Panc1 (cell line): Measurements from ENCODE around the gene FZD1. TPM values are rescaled to one million over a fixed set of nuclear protein-coding genes. Genes with fewer than 3 reads are reported as not detected.
A peak's percentile ranks its signal among the peaks of the same experiment; 100 is the strongest.

Source experiments
- ATAC-seq: fragments of 200-7000 bp; cut with Tn5 transposase; 2 replicates; pipeline ENCODE4 v1.9.1; 2020; ENCODE audit warnings: mild to moderate bottlenecking, moderate library complexity
- BruUV-seq: library from RNA; stranded (reverse); fragments of 400-500 nt; replicated peaks from 2 replicates; lab custom pipeline; 2021; lab: Mats Ljungman, UMichigan
- CTCF ChIA-PET: fragments of 300-600 bp; sonication (Branson Sonifier 250); formaldehyde crosslinking; loops from one replicate; lab custom pipeline; 2022; ENCODE audit warnings: antibody characterized with exemption; lab: Charles Lee
- POLR2A ChIA-PET: fragments of 300-600 bp; sonication (Branson Sonifier 250); formaldehyde crosslinking; loops from one replicate; lab custom pipeline; 2022; ENCODE audit warnings: antibody characterized with exemption; lab: Charles Lee
- DNase-seq: peaks from one replicate; pipeline ENCODE4 v3.0.0-alpha.2; 2010; ENCODE audit warnings: low read depth, low spot score
- H3K27ac ChIP-seq: 2 replicates; pipeline ENCODE4 v1.5.1; 2011; ENCODE audit warnings: mild to moderate bottlenecking, low read length, inconsistent platforms
- H3K27me3 ChIP-seq: fragments of 200-500 bp; sonication (Bioruptor generic); 2 replicates; pipeline ENCODE4 v1.6.0; 2014; ENCODE audit warnings: low read length, inconsistent platforms; ENCODE audit not compliant: control insufficient read depth, insufficient read depth
- H3K36me3 ChIP-seq: fragments of 200-500 bp; sonication (Bioruptor generic); 2 replicates; pipeline ENCODE4 v1.5.1; 2014; ENCODE audit warnings: inconsistent platforms, mild to moderate bottlenecking, low read length, moderate library complexity; ENCODE audit not compliant: control insufficient read depth, insufficient read depth
- H3K4me1 ChIP-seq: 2 replicates; pipeline ENCODE4 v1.5.1; 2011; ENCODE audit warnings: inconsistent platforms, mild to moderate bottlenecking, low read length, moderate library complexity; ENCODE audit not compliant: control insufficient read depth, insufficient read depth
- H3K4me3 ChIP-seq, 2 experiments: 2 replicates each; pipeline ENCODE4 v1.5.1; 2011 to 2012; ENCODE audit warnings: low read depth in 2 of 2, low read length in 2 of 2, mild to moderate bottlenecking in 2 of 2, inconsistent platforms in 1 of 2, moderate library complexity in 1 of 2
- H3K9me3 ChIP-seq: fragments of 200-500 bp; sonication (Bioruptor generic); 2 replicates; pipeline ENCODE4 v1.5.1; 2014; ENCODE audit warnings: low read depth, mild to moderate bottlenecking, inconsistent platforms, low read length, moderate library complexity; ENCODE audit not compliant: control insufficient read depth, insufficient read depth
- POLR2AphosphoS5 ChIP-seq: IDR thresholded peaks from 2 replicates; pipeline ENCODE4 v1.6.1; 2012; ENCODE audit warnings: mild to moderate bottlenecking, low read depth, low read length, moderate library complexity
- SIN3A ChIP-seq: IDR thresholded peaks from 2 replicates; pipeline ENCODE4 v1.6.1; 2012; ENCODE audit warnings: low read depth, mild to moderate bottlenecking, low read length, moderate library complexity, borderline replicate concordance; ENCODE audit not compliant: insufficient read depth
- TCF7L2 ChIP-seq: IDR thresholded peaks from 2 replicates; pipeline ENCODE4 v1.6.1; 2011; ENCODE audit warnings: mild to moderate bottlenecking, low read depth, low read length, inconsistent platforms
- in situ Hi-C: cut with HindIII; loops from 2 replicates; pipeline ENCODE4 v1.10.0; 2016; ENCODE audit warnings: low sequenced_read_pairs, low pct_unique_long_range_greater_than_20kb
- intact Hi-C: fragments of 100-400 bp; cut with micrococcal nuclease; formaldehyde crosslinking; loops from one replicate; pipeline ENCODE4 v1.10.0; 2022; ENCODE audit not compliant: unreplicated experiment
- total RNA-seq: library from RNA; stranded (reverse); gene quantifications from one replicate; pipeline ENCODE4 v1.2.1, GENCODE V29; 2021; ENCODE audit not compliant: unreplicated experiment
- TF ChIP-seq, protein P1 (sequence below): fragments of 450-650 bp; IDR thresholded peaks from 2 replicates; pipeline ENCODE4 v1.5.1; 2017; ENCODE audit warnings: mild to moderate bottlenecking
- TF ChIP-seq, protein P2 (sequence below), 2 experiments: IDR thresholded peaks; 2 replicates each; pipeline ENCODE4 v1.6.1; 2011 to 2012; ENCODE audit warnings: low read depth in 2 of 2, control low read depth in 1 of 2, low read length in 1 of 2, mild to moderate bottlenecking in 1 of 2, moderate library complexity in 1 of 2; ENCODE audit not compliant: insufficient read depth in 1 of 2

FZD1 gene
- total RNA-seq, 1 experiment from 2014 or later: 1.8 TPM

DNA sequence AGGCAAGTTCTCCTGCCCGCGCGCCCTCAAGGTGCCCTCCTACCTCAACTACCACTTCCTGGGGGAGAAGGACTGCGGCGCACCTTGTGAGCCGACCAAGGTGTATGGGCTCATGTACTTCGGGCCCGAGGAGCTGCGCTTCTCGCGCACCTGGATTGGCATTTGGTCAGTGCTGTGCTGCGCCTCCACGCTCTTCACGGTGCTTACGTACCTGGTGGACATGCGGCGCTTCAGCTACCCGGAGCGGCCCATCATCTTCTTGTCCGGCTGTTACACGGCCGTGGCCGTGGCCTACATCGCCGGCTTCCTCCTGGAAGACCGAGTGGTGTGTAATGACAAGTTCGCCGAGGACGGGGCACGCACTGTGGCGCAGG lies 1.4 kb downstream of the FZD1 start:
- no peak overlapping the region for H3K27ac ChIP-seq
- H3K4me3 ChIP-seq: peak overlapping the region; percentile 64 to 85
- H3K9me3 ChIP-seq: no peaks in the 10 kb centered on the region
- no peak for DNase-seq
- BruUV-seq: no TSS peak
- intact Hi-C loops: no loop called here
- ChIA-PET POLR2A (no interaction called here), CTCF (interaction anchor here (0.6 to 0.9 kb wide), 2 partner anchors 14 to 93 kb away, joined by 4 read pairs; no protein-coding TSS in a partner anchor)
- H3K4me1 ChIP-seq: no peaks in the 10 kb centered on the region
- in situ Hi-C loops: no loop called here
- no peaks in the 10 kb centered on the region for H3K36me3 ChIP-seq
- ATAC-seq: no peak
- TF ChIP-seq TCF7L2 (no peak), SIN3A (no peak), POLR2AphosphoS5 (no peak)
- TF ChIP-seq, protein P1, sequence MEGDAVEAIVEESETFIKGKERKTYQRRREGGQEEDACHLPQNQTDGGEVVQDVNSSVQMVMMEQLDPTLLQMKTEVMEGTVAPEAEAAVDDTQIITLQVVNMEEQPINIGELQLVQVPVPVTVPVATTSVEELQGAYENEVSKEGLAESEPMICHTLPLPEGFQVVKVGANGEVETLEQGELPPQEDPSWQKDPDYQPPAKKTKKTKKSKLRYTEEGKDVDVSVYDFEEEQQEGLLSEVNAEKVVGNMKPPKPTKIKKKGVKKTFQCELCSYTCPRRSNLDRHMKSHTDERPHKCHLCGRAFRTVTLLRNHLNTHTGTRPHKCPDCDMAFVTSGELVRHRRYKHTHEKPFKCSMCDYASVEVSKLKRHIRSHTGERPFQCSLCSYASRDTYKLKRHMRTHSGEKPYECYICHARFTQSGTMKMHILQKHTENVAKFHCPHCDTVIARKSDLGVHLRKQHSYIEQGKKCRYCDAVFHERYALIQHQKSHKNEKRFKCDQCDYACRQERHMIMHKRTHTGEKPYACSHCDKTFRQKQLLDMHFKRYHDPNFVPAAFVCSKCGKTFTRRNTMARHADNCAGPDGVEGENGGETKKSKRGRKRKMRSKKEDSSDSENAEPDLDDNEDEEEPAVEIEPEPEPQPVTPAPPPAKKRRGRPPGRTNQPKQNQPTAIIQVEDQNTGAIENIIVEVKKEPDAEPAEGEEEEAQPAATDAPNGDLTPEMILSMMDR: no peak
- TF ChIP-seq, protein P2, sequence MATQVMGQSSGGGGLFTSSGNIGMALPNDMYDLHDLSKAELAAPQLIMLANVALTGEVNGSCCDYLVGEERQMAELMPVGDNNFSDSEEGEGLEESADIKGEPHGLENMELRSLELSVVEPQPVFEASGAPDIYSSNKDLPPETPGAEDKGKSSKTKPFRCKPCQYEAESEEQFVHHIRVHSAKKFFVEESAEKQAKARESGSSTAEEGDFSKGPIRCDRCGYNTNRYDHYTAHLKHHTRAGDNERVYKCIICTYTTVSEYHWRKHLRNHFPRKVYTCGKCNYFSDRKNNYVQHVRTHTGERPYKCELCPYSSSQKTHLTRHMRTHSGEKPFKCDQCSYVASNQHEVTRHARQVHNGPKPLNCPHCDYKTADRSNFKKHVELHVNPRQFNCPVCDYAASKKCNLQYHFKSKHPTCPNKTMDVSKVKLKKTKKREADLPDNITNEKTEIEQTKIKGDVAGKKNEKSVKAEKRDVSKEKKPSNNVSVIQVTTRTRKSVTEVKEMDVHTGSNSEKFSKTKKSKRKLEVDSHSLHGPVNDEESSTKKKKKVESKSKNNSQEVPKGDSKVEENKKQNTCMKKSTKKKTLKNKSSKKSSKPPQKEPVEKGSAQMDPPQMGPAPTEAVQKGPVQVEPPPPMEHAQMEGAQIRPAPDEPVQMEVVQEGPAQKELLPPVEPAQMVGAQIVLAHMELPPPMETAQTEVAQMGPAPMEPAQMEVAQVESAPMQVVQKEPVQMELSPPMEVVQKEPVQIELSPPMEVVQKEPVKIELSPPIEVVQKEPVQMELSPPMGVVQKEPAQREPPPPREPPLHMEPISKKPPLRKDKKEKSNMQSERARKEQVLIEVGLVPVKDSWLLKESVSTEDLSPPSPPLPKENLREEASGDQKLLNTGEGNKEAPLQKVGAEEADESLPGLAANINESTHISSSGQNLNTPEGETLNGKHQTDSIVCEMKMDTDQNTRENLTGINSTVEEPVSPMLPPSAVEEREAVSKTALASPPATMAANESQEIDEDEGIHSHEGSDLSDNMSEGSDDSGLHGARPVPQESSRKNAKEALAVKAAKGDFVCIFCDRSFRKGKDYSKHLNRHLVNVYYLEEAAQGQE (IDR thresholded peaks at IDR 0.05; ENCODE audit: insufficient read depth in 1 of 2, low read depth in 2 of 2, low read length in 1 of 2): no peak
- peaks cover 13% of the 10 kb centered on the region for H3K27me3 ChIP-seq

DNA sequence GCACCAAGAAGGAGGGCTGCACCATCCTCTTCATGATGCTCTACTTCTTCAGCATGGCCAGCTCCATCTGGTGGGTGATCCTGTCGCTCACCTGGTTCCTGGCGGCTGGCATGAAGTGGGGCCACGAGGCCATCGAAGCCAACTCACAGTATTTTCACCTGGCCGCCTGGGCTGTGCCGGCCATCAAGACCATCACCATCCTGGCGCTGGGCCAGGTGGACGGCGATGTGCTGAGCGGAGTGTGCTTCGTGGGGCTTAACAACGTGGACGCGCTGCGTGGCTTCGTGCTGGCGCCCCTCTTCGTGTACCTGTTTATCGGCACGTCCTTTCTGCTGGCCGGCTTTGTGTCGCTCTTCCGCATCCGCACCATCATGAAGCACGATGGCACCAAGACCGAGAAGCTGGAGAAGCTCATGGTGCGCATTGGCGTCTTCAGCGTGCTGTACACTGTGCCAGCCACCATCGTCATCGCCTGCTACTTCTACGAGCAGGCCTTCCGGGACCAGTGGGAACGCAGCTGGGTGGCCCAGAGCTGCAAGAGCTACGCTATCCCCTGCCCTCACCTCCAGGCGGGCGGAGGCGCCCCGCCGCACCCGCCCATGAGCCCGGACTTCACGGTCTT lies 1.9 kb downstream of the FZD1 start:
- DNase-seq: no peak
- no TSS peak for BruUV-seq
- CTCF ChIA-PET: no interaction called here
- no peak overlapping the region for H3K27ac ChIP-seq
- no peaks in the 10 kb centered on the region for H3K9me3 ChIP-seq
- POLR2A ChIA-PET: no interaction called here
- no peak for ATAC-seq
- intact Hi-C loops: no loop called here
- TF ChIP-seq, protein P1: no peak
- no peak for TF ChIP-seq SIN3A
- TF ChIP-seq, protein P2 (IDR thresholded peaks at IDR 0.05; ENCODE audit: insufficient read depth in 1 of 2, low read depth in 2 of 2, low read length in 1 of 2): no peak
- no peak for TF ChIP-seq TCF7L2
- no peak for TF ChIP-seq POLR2AphosphoS5
- H3K27me3 ChIP-seq: peaks cover 13% of the 10 kb centered on the region
- no peaks in the 10 kb centered on the region for H3K4me1 ChIP-seq
- in situ Hi-C loops: no loop called here
- no peaks in the 10 kb centered on the region for H3K36me3 ChIP-seq
- H3K4me3 ChIP-seq: no peak overlapping the region
